ENCODE measurements around the gene AGMO. TPM values are rescaled to one million over a fixed set of nuclear protein-coding genes. Genes with fewer than 3 reads are reported as not detected.

The AGMO gene
- total and polyA plus RNA-seq, 2 of the 8 experiments (the other 6 are each of a cell fraction or from before 2014, with no cell fraction given) = 0.22 to 0.45 TPM

GRCh38 chr7:15440482-15440881, 121.3 kb downstream of the AGMO start:
- Histone ChIP-seq H3K4me3 (ENCODE audit: extremely low read depth in 1 of 4, insufficient read depth in 2 of 4, low read depth in 3 of 4, low read length in 4 of 4) (no peak overlapping the region), H3K9ac (replicated peaks in 1 of 4; ENCODE audit: extremely low read depth in 1 of 4, low read depth in 3 of 4, low read length in 3 of 4) (no peak overlapping the region), H3K27me3 (replicated peaks in 1 of 4; ENCODE audit: control insufficient read depth in 3 of 4, extremely low read depth in 1 of 4, insufficient read depth in 3 of 4, low read length in 3 of 4) (no peaks in the 10 kb centered on the region), H3K4me2 (ENCODE audit: insufficient read depth in 1 of 2, low read depth in 2 of 2, low read length in 2 of 2) (no peak overlapping the region), H3K23ac (ENCODE audit: insufficient read length) (no peak overlapping the region), H4K91ac (replicated peaks; ENCODE audit: insufficient read length, low read length) (no peak overlapping the region), H3K27ac (ENCODE audit: low read depth, low read length) (no peak overlapping the region), H3K36me3 (ENCODE audit: control insufficient read depth in 2 of 4, insufficient read depth in 4 of 4, low read length in 3 of 4) (no peaks in the 10 kb centered on the region), H2AK5ac (ENCODE audit: low read depth, low read length) (no peak overlapping the region), H3K79me1 (ENCODE audit: low read depth, low read length) (no peaks in the 10 kb centered on the region), H3K23me2 (ENCODE audit: low read depth, low read length) (no peaks in the 10 kb centered on the region), H3K4ac (replicated peaks; ENCODE audit: insufficient read length, low read depth, low read length) (no peak overlapping the region), H3K14ac (ENCODE audit: insufficient read length) (no peak overlapping the region), H3K9me3 (ENCODE audit: insufficient read depth in 2 of 2, low read depth in 1 of 2, low read length in 1 of 2) (no peaks in the 10 kb centered on the region), H2BK5ac (ENCODE audit: low read depth, low read length) (no peak overlapping the region), H2BK12ac (ENCODE audit: low read depth, low read length) (no peak overlapping the region), H3K18ac (ENCODE audit: extremely low read depth, low read length) (no peak overlapping the region), H2BK15ac (ENCODE audit: low read length) (no peak overlapping the region), H2BK20ac (ENCODE audit: low read length) (no peak overlapping the region), H2BK120ac (replicated peaks; ENCODE audit: low read depth, low read length) (no peak overlapping the region), H3K4me1 (replicated peaks in 1 of 4; ENCODE audit: control insufficient read depth in 3 of 4, insufficient read depth in 4 of 4, low read length in 3 of 4) (no peaks in the 10 kb centered on the region), H4K5ac (ENCODE audit: insufficient read length, low read depth, low read length) (no peak overlapping the region), H4K20me1 (replicated peaks in 1 of 2; ENCODE audit: control insufficient read depth in 1 of 2, insufficient read depth in 2 of 2, low read length in 2 of 2) (peaks cover 0 to 2% of the 10 kb centered on the region in 2 experiments), H2AFZ (ENCODE audit: low read length) (no peak overlapping the region), H4K8ac (ENCODE audit: extremely low read depth, insufficient read depth, low read length) (no peak overlapping the region), H3K79me2 (ENCODE audit: control insufficient read depth in 1 of 2, insufficient read depth in 2 of 2, low read length in 2 of 2) (no peaks in the 10 kb centered on the region), H3K56ac (replicated peaks; ENCODE audit: insufficient read length, low read depth, low read length) (no peak overlapping the region)
- POLR2A ChIA-PET (ENCODE audit: partially characterized antibody) = no interaction called here
- 96% methylated on average over 3 of the region's 3 CpGs; no CpG with 5 or more reads in 1 of the 2 experiments for WGBS, 2 experiments (ENCODE audit: extremely low coverage in 1 of 2, insufficient coverage in 1 of 2, insufficient read length in 1 of 2, insufficient replicate concordance in 2 of 2, low coverage in 1 of 2, low lambda C conversion rate in 2 of 2, missing lambda C conversion rate in 1 of 2)
- no peak for DNase-seq (ENCODE audit: low read depth in 1 of 2, low spot score in 2 of 2)
- CTCF ChIA-PET (ENCODE audit: partially characterized antibody) = no interaction called here
- no peak for FAIRE-seq
- no peak for TF ChIP-seq NRF1 (IDR thresholded peaks at IDR 0.05; ENCODE audit: low read depth, low read length)
- TF ChIP-seq SIX5 (IDR thresholded peaks at IDR 0.05; ENCODE audit: low read depth, low read length) = no peak
- TF ChIP-seq CTCF (IDR thresholded peaks at IDR 0.05; ENCODE audit: control extremely low read depth in 1 of 3, insufficient read depth in 1 of 3, low read depth in 1 of 3, low read length in 3 of 3) = no peak
- no peak for TF ChIP-seq RXRA (IDR thresholded peaks at IDR 0.05; ENCODE audit: insufficient read depth, low read depth, low read length)
- TF ChIP-seq RNF2 (IDR thresholded peaks at IDR 0.05; ENCODE audit: borderline replicate concordance, low read depth, low read length, missing control alignments, poor library complexity, severe bottlenecking) = no peak
- no peak for TF ChIP-seq CHD1 (IDR thresholded peaks at IDR 0.05; ENCODE audit: low read depth, low read length)
- TF ChIP-seq HDAC2 (IDR thresholded peaks at IDR 0.05; ENCODE audit: borderline replicate concordance in 1 of 2, low read depth in 2 of 2, low read length in 2 of 2) = no peak
- TF ChIP-seq CBX5 (IDR thresholded peaks at IDR 0.05; ENCODE audit: low read depth, low read length) = no peak
- TF ChIP-seq TCF12 (IDR thresholded peaks at IDR 0.05; ENCODE audit: low read depth, low read length) = no peak
- no peak for TF ChIP-seq ATF3 (IDR thresholded peaks at IDR 0.05; ENCODE audit: insufficient read depth, low read depth, low read length)
- no peak for TF ChIP-seq GABPA (IDR thresholded peaks at IDR 0.05; ENCODE audit: borderline replicate concordance, insufficient read depth, low read length)
